ENCODE data around the gene TOM1L2. TPM values are rescaled to one million over a fixed set of nuclear protein-coding genes. Genes with fewer than 3 reads are reported as not detected.

TOM1L2 gene
- total RNA-seq, 4 donors from 2014 or later: 55.5 to 118 (median 73.3) TPM

- no peaks in the 10 kb centered on the region for H3K27me3 ChIP-seq
- H3K4me1 ChIP-seq: peaks cover 33 to 49% (median 33%) of the 10 kb centered on the region in 3 donors
- H3K36me3 ChIP-seq: peaks cover 14 to 88% (median 16%) of the 10 kb centered on the region in 3 donors
- no peak for DNase-seq
- no peak overlapping the region for H3K4me3 ChIP-seq
- no peak for TF ChIP-seq CTCF (IDR thresholded peaks at IDR 0.05)
- TF ChIP-seq POLR2A (IDR thresholded peaks at IDR 0.05): no peak
- 90 to 95% methylated on average over 3 to 8 of the region's 8 CpGs for WGBS, 2 donors
- H3K9me3 ChIP-seq: no peaks in the 10 kb centered on the region
- no peak overlapping the region for H3K27ac ChIP-seq
- intact Hi-C loops (cut with DNase I): no loop called here
Measured at GRCh38 chr17:17880577-17881196, 91.5 kb downstream of the TOM1L2 start.

- peak; percentile 27 for DNase-seq
- 29% methylated on average over 12 to 14 of the region's 14 CpGs for WGBS, 2 donors
- Histone ChIP-seq H3K27ac (peak overlapping the region; percentile 87 to 91 (median 89)), H3K9me3 (no peaks in the 10 kb centered on the region), H3K4me1 (peaks cover 34 to 72% (median 39%) of the 10 kb centered on the region in 3 donors), H3K4me3 (peak overlapping the region in 1 of 4 donors; percentile 24), H3K27me3 (no peaks in the 10 kb centered on the region), H3K36me3 (peaks cover 5 to 88% (median 12%) of the 10 kb centered on the region in 3 donors)
- intact Hi-C loops (cut with DNase I): no loop called here
- TF ChIP-seq POLR2A (IDR thresholded peaks at IDR 0.05) (no peak), CTCF (IDR thresholded peaks at IDR 0.05) (no peak)
Measured at GRCh38 chr17:17877529-17878358, 94.5 kb downstream of the TOM1L2 start.

GRCh38 chr17:17876959-17877528 is 95.2 kb downstream of the TOM1L2 start:
- Histone ChIP-seq H3K9me3 (no peaks in the 10 kb centered on the region), H3K36me3 (peaks cover 5 to 88% (median 9%) of the 10 kb centered on the region in 3 donors), H3K27ac (peak overlapping the region; percentile 87 to 91 (median 89)), H3K4me3 (peak overlapping the region in 1 of 4 donors; percentile 24), H3K4me1 (peaks cover 34 to 72% (median 39%) of the 10 kb centered on the region in 3 donors), H3K27me3 (no peaks in the 10 kb centered on the region)
- TF ChIP-seq CTCF (IDR thresholded peaks at IDR 0.05): no peak
- no peak for TF ChIP-seq POLR2A (IDR thresholded peaks at IDR 0.05)
- DNase-seq: no peak
- 26 to 31% methylated on average over 6 of the region's 6 CpGs for WGBS, 2 donors
- intact Hi-C loops (cut with DNase I): no loop called here

- no peak for DNase-seq
- 0% methylated on average over 1 of the region's 1 CpG; no CpG with 5 or more reads in 1 of the 2 donors for WGBS, 2 donors
- intact Hi-C loops (cut with DNase I): no loop called here
- Histone ChIP-seq H3K27ac (peak overlapping the region in 2 of 4 donors; percentile 87 to 91), H3K36me3 (peaks cover 5 to 87% (median 9%) of the 10 kb centered on the region in 3 donors), H3K9me3 (no peaks in the 10 kb centered on the region), H3K27me3 (no peaks in the 10 kb centered on the region), H3K4me1 (peaks cover 34 to 70% (median 39%) of the 10 kb centered on the region in 3 donors), H3K4me3 (no peak overlapping the region)
- TF ChIP-seq POLR2A (IDR thresholded peaks at IDR 0.05) (no peak), CTCF (IDR thresholded peaks at IDR 0.05) (no peak)
Measured at GRCh38 chr17:17874478-17874877, 97.7 kb downstream of the TOM1L2 start.
